Neural cell (in vitro differentiated cells): ENCODE measurements around the gene PCBP4. TPM values are rescaled to one million over a fixed set of nuclear protein-coding genes. Genes with fewer than 3 reads are reported as not detected.
A peak's percentile ranks its signal among the peaks of the same experiment; 100 is the strongest.

Source experiments
- H2AFZ ChIP-seq: fragments of 200-600, 300-800 bp; sonication (generic), shearing (Covaris generic); 2 replicates; pipeline ENCODE4 v1.6.0; 2014; ENCODE audit warnings: low read depth, mild to moderate bottlenecking, antibody characterized with exemption, low read length, moderate library complexity
- H3F3A ChIP-seq: fragments of 200-600 bp; shearing (Covaris generic); 2 replicates; pipeline ENCODE4 v1.6.1; 2016; ENCODE audit warnings: mild to moderate bottlenecking, moderate library complexity, mixed read lengths, antibody characterized with exemption, low read length; ENCODE audit not compliant: insufficient read depth, poor library complexity, severe bottlenecking
- H3K27ac ChIP-seq: fragments of 200-600, 300-800 bp; sonication (generic), shearing (Covaris generic); 2 replicates; pipeline ENCODE4 v1.5.1; 2014; ENCODE audit warnings: mild to moderate bottlenecking, low read length, moderate library complexity
- H3K27me3 ChIP-seq: fragments of 300-800, 200-600 bp; sonication (generic), shearing (Covaris generic); 2 replicates; pipeline ENCODE4 v1.6.0; 2014; ENCODE audit warnings: mild to moderate bottlenecking, low read depth, low read length, moderate library complexity; ENCODE audit not compliant: insufficient read depth
- H3K36me3 ChIP-seq: fragments of 300-800, 200-600 bp; sonication (generic), shearing (Covaris generic); 2 replicates; pipeline ENCODE4 v1.5.1; 2014; ENCODE audit warnings: mild to moderate bottlenecking, antibody characterized with exemption, low read length, moderate library complexity; ENCODE audit not compliant: insufficient read depth
- H3K4me2 ChIP-seq: fragments of 300-800, 200-600 bp; sonication (generic), shearing (Covaris generic); 2 replicates; pipeline ENCODE4 v1.6.0; 2014; ENCODE audit warnings: mild to moderate bottlenecking, low read length
- H3K4me3 ChIP-seq: fragments of 300-800, 200-600 bp; sonication (generic), shearing (Covaris generic); 2 replicates; pipeline ENCODE4 v1.5.1; 2014; ENCODE audit warnings: mild to moderate bottlenecking, low read length, moderate library complexity
- H3K79me2 ChIP-seq: fragments of 200-600 bp; shearing (Covaris generic); replicated peaks from 2 replicates; pipeline ENCODE4 v1.6.0; 2014; ENCODE audit warnings: mild to moderate bottlenecking, low read length, moderate library complexity; ENCODE audit not compliant: insufficient read depth
- H3K9ac ChIP-seq: fragments of 300-800, 200-600 bp; sonication (generic), shearing (Covaris generic); 2 replicates; pipeline ENCODE4 v1.6.1; 2016; ENCODE audit warnings: mild to moderate bottlenecking, low read length, mixed read lengths
- H3K9me2 ChIP-seq: fragments of 200-600 bp; shearing (Covaris generic); 2 replicates; pipeline ENCODE4 v1.6.1; 2016; ENCODE audit warnings: mild to moderate bottlenecking, low read length, mixed read lengths; ENCODE audit not compliant: insufficient read depth
- H3K9me3 ChIP-seq: fragments of 200-600, 300-800 bp; sonication (generic), shearing (Covaris generic); 2 replicates; pipeline ENCODE4 v1.6.1; 2016; ENCODE audit warnings: mild to moderate bottlenecking, mixed run types, low read length, moderate library complexity, mixed read lengths
- H4K20me1 ChIP-seq: fragments of 200-600 bp; shearing (Covaris generic); 2 replicates; pipeline ENCODE4 v1.6.1; 2016; ENCODE audit warnings: mild to moderate bottlenecking, mixed run types; ENCODE audit not compliant: insufficient read depth
- EP300 ChIP-seq: fragments of 450-650 bp; conservative IDR thresholded peaks from 2 replicates; pipeline ENCODE4 v1.6.1; 2014; ENCODE audit warnings: antibody characterized with exemption, mild to moderate bottlenecking, moderate library complexity; ENCODE audit not compliant: poor library complexity, severe bottlenecking
- EZH2 ChIP-seq: fragments of 200-600, 300-800 bp; shearing (Covaris generic), sonication (generic); IDR thresholded peaks from 2 replicates; pipeline ENCODE4 v1.6.1; 2014; ENCODE audit warnings: antibody characterized with exemption, low read length, borderline replicate concordance, mild to moderate bottlenecking; ENCODE audit not compliant: insufficient read depth, poor library complexity, severe bottlenecking
- MXI1 ChIP-seq: fragments of 450-650 bp; conservative IDR thresholded peaks from 2 replicates; pipeline ENCODE4 v1.6.1; 2014; ENCODE audit warnings: antibody characterized with exemption, mild to moderate bottlenecking; ENCODE audit not compliant: poor library complexity, severe bottlenecking
- POLR2AphosphoS5 ChIP-seq: IDR thresholded peaks from 2 replicates; pipeline ENCODE4 v1.6.1; 2012
- RAD21 ChIP-seq: fragments of 450-650 bp; conservative IDR thresholded peaks from 2 replicates; pipeline ENCODE4 v1.6.1; 2014; ENCODE audit warnings: antibody characterized with exemption, mild to moderate bottlenecking, moderate library complexity
- SMC3 ChIP-seq: fragments of 450-650 bp; conservative IDR thresholded peaks from 2 replicates; pipeline ENCODE4 v1.6.1; 2014; ENCODE audit warnings: antibody characterized with exemption, mild to moderate bottlenecking, moderate library complexity; ENCODE audit not compliant: poor library complexity
- TAF1 ChIP-seq: IDR thresholded peaks from 2 replicates; pipeline ENCODE4 v1.6.1; 2012; ENCODE audit warnings: low read depth
- polyA minus RNA-seq: library from RNA; depleted of rRNA, polyadenylated mRNA; stranded (reverse); fragments of >200 nt; gene quantifications from 2 replicates; pipeline ENCODE4 v1.2.3, GENCODE V29; 2014
- polyA plus RNA-seq: library from polyadenylated mRNA; depleted of rRNA; stranded (reverse); fragments of >200 nt; gene quantifications from 2 replicates; pipeline ENCODE4 v1.2.3, GENCODE V29; 2014
- TF ChIP-seq, protein P1 (sequence below): IDR thresholded peaks from 2 replicates; pipeline ENCODE4 v1.6.1; 2012; ENCODE audit warnings: borderline replicate concordance
- TF ChIP-seq, protein P2 (sequence below): fragments of 450-650 bp; IDR thresholded peaks from 2 replicates; pipeline ENCODE4 v1.5.1; 2014; ENCODE audit warnings: antibody characterized with exemption, mild to moderate bottlenecking, moderate library complexity; ENCODE audit not compliant: poor library complexity, severe bottlenecking

The PCBP4 gene
- polyA plus RNA-seq (251 and 327 TPM in 2 replicates), polyA minus RNA-seq (94.5 and 105 TPM in 2 replicates)

DNA sequence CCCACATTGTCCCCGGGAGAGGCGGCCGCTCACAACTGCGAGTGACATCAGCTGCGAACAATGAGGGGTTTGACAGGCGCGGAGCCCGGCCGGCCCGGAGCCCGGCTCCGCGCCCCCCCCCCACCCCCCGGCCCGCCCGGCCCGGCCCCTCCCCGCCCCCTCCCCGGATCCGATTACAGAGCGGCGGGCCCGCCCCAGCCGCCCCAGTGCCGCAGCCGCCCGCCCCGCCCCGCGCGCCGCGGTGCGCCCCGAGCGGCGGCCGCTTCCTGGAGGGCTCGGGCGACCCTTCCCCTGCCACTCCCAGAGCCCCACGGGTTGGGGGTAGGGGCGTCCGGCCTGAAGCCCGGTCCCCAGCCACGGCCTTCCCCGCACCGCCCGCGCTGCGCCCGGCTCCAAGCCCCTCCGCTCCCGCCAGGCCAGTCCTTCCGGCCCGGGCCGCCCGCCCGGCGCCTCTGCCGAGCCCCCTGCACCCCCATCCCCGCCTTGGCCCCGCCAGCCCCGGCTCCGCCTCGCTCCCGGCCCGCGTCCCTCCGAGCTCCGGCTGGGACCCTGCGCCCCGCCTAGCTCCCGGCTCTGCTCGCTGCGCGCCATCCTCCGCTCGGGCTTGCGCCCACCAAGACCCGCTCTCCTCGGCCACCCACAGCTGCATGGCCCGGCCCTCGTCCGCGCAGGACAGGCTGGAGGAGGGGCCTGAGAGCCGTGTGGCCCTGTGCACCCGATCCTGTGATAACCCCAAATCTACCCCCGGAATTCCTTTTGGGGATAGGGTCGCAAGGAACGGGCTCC lies at the start of gene PCBP4:
PCBP4 (minus strand) TSS at position 71 of the 786 bp plus-strand sequence. CDS start 6,214 bp downstream, outside the sequence.
- H2AFZ ChIP-seq = peak within 1 kb of the TSS; percentile 60
- no peaks in the 10 kb centered on the region for H3K36me3 ChIP-seq
- H3K4me3 ChIP-seq = peak within 1 kb of the TSS; percentile 74
- peaks cover 31% of the 10 kb centered on the region for H3K79me2 ChIP-seq
- H3K4me2 ChIP-seq = peak within 1 kb of the TSS; percentile 94
- peak within 1 kb of the TSS; percentile 90 for H3K9ac ChIP-seq
- H3K9me3 ChIP-seq = no peaks in the 10 kb centered on the region
- H3F3A ChIP-seq = no peaks in the 10 kb centered on the region
- no peaks in the 10 kb centered on the region for H3K9me2 ChIP-seq
- H3K27ac ChIP-seq = peak within 1 kb of the TSS; percentile 70
- no peak for TF ChIP-seq RAD21
- TF ChIP-seq POLR2AphosphoS5 = peak; percentile 28
- no peak for TF ChIP-seq TAF1
- no peaks in the 10 kb centered on the region for H4K20me1 ChIP-seq
- H3K27me3 ChIP-seq = no peaks in the 10 kb centered on the region

DNA sequence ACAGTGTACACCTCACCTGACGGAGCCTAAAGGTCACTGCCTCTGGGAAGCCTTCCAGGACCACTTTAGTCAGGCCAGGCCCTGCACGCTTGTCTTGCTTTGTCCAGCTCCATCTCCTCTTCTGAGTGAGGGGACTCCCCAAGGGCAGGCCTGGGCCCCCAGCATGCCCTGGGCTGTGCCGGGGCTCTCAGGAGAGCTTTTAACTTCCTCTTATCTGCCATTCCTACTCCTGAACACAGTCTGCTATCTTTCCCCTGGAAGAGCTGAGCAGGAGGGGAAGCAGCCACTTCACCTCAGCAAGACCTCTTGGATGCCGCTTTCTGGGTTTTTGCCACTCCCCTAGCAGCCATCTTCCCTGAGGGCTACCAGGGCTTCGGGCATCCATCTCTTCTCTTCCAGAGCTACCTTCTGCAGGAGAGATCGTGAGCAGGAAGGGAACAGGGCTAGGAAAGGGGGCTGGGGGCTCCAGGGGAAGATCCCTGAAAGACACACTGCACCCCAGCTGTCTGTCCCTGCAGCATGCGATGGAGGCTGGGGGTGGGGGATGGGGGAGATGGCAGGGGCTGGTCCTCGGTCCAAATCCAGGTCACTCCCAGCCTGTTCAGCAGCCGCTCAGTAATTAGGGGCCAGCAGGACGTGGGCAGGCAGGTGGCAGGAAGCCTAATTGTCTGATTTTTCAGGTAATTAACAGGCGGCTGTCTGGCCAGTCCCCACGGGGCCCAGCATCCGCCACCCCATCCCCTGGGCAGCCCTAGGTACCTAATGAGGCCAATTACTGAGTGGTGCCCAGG lies 48.4 kb upstream of the PCBP4 start:
- Histone ChIP-seq H3K9ac (no peak overlapping the region), H4K20me1 (no peaks in the 10 kb centered on the region), H3K27me3 (no peaks in the 10 kb centered on the region), H3K27ac (no peak overlapping the region), H3K36me3 (no peaks in the 10 kb centered on the region), H3F3A (no peaks in the 10 kb centered on the region), H3K9me2 (no peaks in the 10 kb centered on the region), H3K4me3 (no peak overlapping the region), H3K4me2 (no peak overlapping the region), H3K9me3 (no peaks in the 10 kb centered on the region), H3K79me2 (no peaks in the 10 kb centered on the region), H2AFZ (no peak overlapping the region)
- TF ChIP-seq TAF1 (no peak), POLR2AphosphoS5 (no peak), EP300 (no peak), RAD21 (no peak), SMC3 (no peak), EZH2 (no peak), MXI1 (no peak)
- TF ChIP-seq, protein P1, sequence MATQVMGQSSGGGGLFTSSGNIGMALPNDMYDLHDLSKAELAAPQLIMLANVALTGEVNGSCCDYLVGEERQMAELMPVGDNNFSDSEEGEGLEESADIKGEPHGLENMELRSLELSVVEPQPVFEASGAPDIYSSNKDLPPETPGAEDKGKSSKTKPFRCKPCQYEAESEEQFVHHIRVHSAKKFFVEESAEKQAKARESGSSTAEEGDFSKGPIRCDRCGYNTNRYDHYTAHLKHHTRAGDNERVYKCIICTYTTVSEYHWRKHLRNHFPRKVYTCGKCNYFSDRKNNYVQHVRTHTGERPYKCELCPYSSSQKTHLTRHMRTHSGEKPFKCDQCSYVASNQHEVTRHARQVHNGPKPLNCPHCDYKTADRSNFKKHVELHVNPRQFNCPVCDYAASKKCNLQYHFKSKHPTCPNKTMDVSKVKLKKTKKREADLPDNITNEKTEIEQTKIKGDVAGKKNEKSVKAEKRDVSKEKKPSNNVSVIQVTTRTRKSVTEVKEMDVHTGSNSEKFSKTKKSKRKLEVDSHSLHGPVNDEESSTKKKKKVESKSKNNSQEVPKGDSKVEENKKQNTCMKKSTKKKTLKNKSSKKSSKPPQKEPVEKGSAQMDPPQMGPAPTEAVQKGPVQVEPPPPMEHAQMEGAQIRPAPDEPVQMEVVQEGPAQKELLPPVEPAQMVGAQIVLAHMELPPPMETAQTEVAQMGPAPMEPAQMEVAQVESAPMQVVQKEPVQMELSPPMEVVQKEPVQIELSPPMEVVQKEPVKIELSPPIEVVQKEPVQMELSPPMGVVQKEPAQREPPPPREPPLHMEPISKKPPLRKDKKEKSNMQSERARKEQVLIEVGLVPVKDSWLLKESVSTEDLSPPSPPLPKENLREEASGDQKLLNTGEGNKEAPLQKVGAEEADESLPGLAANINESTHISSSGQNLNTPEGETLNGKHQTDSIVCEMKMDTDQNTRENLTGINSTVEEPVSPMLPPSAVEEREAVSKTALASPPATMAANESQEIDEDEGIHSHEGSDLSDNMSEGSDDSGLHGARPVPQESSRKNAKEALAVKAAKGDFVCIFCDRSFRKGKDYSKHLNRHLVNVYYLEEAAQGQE = no peak
- TF ChIP-seq, protein P2, sequence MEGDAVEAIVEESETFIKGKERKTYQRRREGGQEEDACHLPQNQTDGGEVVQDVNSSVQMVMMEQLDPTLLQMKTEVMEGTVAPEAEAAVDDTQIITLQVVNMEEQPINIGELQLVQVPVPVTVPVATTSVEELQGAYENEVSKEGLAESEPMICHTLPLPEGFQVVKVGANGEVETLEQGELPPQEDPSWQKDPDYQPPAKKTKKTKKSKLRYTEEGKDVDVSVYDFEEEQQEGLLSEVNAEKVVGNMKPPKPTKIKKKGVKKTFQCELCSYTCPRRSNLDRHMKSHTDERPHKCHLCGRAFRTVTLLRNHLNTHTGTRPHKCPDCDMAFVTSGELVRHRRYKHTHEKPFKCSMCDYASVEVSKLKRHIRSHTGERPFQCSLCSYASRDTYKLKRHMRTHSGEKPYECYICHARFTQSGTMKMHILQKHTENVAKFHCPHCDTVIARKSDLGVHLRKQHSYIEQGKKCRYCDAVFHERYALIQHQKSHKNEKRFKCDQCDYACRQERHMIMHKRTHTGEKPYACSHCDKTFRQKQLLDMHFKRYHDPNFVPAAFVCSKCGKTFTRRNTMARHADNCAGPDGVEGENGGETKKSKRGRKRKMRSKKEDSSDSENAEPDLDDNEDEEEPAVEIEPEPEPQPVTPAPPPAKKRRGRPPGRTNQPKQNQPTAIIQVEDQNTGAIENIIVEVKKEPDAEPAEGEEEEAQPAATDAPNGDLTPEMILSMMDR = no peak
